Testis (tissue), 3 donors: Measurements from ENCODE around the gene CELA1. TPM values are rescaled to one million over a fixed set of nuclear protein-coding genes. Genes with fewer than 3 reads are reported as not detected.
A peak's percentile ranks its signal among the peaks of the same experiment; 100 is the strongest.

Source experiments
- DNase-seq: peaks from one replicate; pipeline ENCODE4 v3.0.0-alpha.2; 2019
- H3K27ac ChIP-seq, 2 donors: fragments of 200-600 bp; sonication (generic); one replicate each; pipeline ENCODE4 v1.5.1; 2019
- H3K27me3 ChIP-seq: fragments of 200-600 bp; sonication (generic); one replicate; pipeline ENCODE4 v1.5.1; 2019
- H3K36me3 ChIP-seq: fragments of 200-600 bp; sonication (generic); one replicate; pipeline ENCODE4 v1.5.1; 2017; ENCODE audit warnings: low read depth; ENCODE audit errors: missing control alignments
- H3K4me1 ChIP-seq: fragments of 200-600 bp; sonication (generic); one replicate; pipeline ENCODE4 v1.5.1; 2019
- H3K4me3 ChIP-seq, 2 donors: fragments of 200-600 bp; sonication (generic); one replicate each; pipeline ENCODE4 v1.5.1; 2017 to 2019
- H3K9me3 ChIP-seq: fragments of 200-600 bp; sonication (generic); one replicate; pipeline ENCODE4 v1.5.1; 2017
- POLR2A ChIP-seq: fragments of 450-650 bp; IDR thresholded peaks from one replicate; pipeline ENCODE4 v1.6.1; 2017; ENCODE audit warnings: antibody characterized with exemption, mild to moderate bottlenecking, moderate library complexity
- WGBS, 2 donors: methylation state at CpG; one replicate each; pipeline ENCODE4 v1.1.5; 2018; 5-methylcytosine and 5-hydroxymethylcytosine counted together
- intact Hi-C: fragments of 100-400 bp; cut with DNase I; formaldehyde crosslinking; loops from one replicate; pipeline ENCODE4 v1.15.1; 2023; ENCODE audit warnings: low total_unique reads
- polyA plus RNA-seq: library from polyadenylated mRNA; stranded (reverse); fragments of 350-450 nt; fragmentation: Illumina TruSeq; extraction: RNeasy Lipid Tissue Mini Kit (QIAGEN cat#74804); gene quantifications from one replicate; pipeline ENCODE4 v1.2.3, GENCODE V29; 2014; ENCODE audit warnings: low read depth, low replicate concordance; ENCODE audit not compliant: insufficient read depth
- total RNA-seq, 2 donors: library from RNA; depleted of rRNA; stranded (reverse); fragments of >200 nt; gene quantifications; one replicate each; pipeline ENCODE4 v1.2.3, GENCODE V29; 2016
- TF ChIP-seq, protein P1 (sequence below), 3 experiments: fragments of 450-650 bp in 2 of 3; fragments of 200-600 bp in 1 of 3; sonication (generic) in 1 of 3; IDR thresholded peaks; one replicate each; pipeline ENCODE4 v1.5.1; 2016 to 2019; ENCODE audit warnings: antibody characterized with exemption in 3 of 3, mild to moderate bottlenecking in 2 of 3, moderate library complexity in 1 of 3

The CELA1 gene
- total and polyA plus RNA-seq, 3 donors from 2014 or later: 0.50 TPM; not detected in 2

DNA sequence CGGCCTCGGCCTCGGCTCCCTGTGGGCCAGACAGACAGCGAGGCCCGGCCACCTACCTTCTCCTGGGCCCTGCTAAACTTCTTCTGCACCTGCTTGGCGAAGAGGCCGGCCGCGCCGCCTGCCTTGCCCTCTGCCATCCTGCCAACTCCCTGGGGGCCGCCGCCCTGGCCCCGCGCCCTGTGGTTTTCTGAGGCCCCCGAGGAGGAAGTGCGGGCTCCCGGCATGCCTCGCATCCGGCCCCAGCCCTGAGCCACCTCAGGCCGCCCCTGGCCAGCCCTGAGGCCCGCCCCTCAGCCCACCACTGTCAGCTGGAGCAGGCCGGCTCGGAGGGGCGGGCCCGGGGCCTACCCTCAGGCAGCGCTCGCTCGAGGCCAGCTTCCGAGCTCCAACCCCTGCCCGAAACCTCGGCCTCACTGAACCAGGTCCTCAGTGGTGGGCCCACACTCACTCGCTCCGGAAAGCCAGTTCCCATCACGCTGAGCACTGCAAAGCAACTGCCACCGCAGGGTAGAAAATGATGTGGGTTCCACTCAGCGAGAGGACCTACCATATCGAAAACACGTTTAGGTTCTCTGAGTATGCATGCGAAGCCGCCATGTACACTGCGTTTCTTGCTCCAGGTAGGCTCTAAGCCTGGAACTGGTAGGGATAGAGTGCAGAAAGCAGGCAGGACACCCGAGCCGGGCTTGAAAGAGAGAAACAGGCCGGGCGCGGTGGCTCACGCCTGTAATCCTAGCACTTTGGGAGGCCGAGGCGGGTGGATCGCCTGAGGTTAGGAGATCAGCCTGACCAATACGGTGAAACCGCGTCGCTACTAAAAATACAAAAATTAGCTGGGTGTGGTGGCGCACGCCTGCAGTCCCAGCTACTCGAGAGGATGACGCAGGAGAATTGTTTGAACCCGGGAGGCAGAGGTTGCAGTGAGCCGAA, 22.2 kb downstream of the CELA1 start, which contains the start of gene BIN2:
TSS of gene BIN2 (minus strand) at position 209 of the 930 bp plus-strand sequence. CDS start at position 137, 72 bp downstream.
- no peak for TF ChIP-seq POLR2A
- TF ChIP-seq, protein P1, sequence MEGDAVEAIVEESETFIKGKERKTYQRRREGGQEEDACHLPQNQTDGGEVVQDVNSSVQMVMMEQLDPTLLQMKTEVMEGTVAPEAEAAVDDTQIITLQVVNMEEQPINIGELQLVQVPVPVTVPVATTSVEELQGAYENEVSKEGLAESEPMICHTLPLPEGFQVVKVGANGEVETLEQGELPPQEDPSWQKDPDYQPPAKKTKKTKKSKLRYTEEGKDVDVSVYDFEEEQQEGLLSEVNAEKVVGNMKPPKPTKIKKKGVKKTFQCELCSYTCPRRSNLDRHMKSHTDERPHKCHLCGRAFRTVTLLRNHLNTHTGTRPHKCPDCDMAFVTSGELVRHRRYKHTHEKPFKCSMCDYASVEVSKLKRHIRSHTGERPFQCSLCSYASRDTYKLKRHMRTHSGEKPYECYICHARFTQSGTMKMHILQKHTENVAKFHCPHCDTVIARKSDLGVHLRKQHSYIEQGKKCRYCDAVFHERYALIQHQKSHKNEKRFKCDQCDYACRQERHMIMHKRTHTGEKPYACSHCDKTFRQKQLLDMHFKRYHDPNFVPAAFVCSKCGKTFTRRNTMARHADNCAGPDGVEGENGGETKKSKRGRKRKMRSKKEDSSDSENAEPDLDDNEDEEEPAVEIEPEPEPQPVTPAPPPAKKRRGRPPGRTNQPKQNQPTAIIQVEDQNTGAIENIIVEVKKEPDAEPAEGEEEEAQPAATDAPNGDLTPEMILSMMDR (IDR thresholded peaks at IDR 0.05): no peak
- WGBS, 2 donors: 63 to 67% methylated on average over 45 to 60 of the region's 60 CpGs
- peak; percentile 58 for DNase-seq
- peak within 1 kb of the TSS; percentile 33 to 75 for H3K27ac ChIP-seq
- H3K36me3 ChIP-seq: no peaks in the 10 kb centered on the region
- no peaks in the 10 kb centered on the region for H3K4me1 ChIP-seq
- no peaks in the 10 kb centered on the region for H3K9me3 ChIP-seq
- intact Hi-C loops: loop anchor here (10.0 kb wide), 1 partner anchor 489 kb away; no protein-coding TSS in a partner anchor
- H3K27me3 ChIP-seq: no peaks in the 10 kb centered on the region
- peak within 1 kb of the TSS; percentile 41 to 54 for H3K4me3 ChIP-seq

DNA sequence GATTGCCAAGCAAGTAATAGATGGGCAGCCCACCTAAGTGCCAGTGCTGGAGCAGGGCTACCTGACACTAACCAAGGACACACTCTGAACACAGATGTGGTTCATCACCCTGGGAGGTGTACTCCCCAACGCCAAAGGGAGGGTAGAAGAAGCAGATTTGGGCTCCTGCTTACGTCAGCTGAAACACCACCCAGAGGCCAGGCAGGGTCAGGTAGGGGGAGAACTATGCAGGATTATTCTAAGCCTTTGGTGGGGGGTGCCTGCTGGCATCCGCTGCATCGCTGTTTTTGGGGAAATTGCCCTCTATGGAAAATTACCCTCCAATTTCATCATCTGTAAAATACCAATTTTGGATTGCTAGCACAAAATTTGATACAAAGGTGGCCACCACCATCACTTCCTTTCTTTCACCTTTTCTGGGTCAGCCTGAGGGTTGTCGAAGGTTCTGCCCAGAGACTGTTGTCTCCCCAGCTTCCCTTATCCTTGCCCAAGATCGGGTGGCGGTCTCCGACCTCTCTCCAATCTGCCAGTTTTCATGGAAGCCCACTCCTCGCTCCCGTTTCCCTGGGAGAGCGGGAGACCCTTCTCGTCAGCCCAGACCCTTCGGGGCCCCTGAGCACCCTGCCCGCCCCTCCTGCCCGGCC, 23.0 kb downstream of the CELA1 start:
- TF ChIP-seq POLR2A: no peak
- TF ChIP-seq, protein P1 (IDR thresholded peaks at IDR 0.05): no peak
- 49 to 72% methylated on average over 15 of the region's 15 CpGs for WGBS, 2 donors
- intact Hi-C loops: loop anchor here (10.0 kb wide), 1 partner anchor 489 kb away; no protein-coding TSS in a partner anchor
- H3K4me3 ChIP-seq: peak overlapping the region; percentile 41 to 54
- H3K4me1 ChIP-seq: no peaks in the 10 kb centered on the region
- H3K27me3 ChIP-seq: no peaks in the 10 kb centered on the region
- DNase-seq: no peak
- H3K27ac ChIP-seq: peak overlapping the region; percentile 33 to 75
- no peaks in the 10 kb centered on the region for H3K36me3 ChIP-seq
- no peaks in the 10 kb centered on the region for H3K9me3 ChIP-seq

DNA sequence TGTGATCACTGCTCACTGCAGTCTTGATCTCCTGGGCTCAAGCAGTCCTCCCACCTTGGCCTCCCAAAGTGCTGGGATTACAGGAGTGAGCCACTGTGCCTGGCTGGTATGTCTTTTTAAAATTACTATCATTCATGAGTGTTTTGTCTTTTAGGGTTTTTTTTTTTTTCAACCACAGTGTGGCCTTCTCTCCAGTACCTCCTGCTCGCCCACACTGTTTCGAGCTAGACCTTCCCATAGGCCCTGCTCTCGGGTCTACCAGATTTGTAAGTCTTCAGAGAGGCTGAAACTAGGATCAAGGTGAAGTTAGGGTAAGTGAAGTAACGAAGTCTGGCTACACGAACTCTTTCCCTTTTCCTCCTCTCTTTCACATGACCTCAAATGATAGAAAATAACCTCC, 24.0 kb downstream of the CELA1 start:
- H3K4me3 ChIP-seq: no peak overlapping the region
- intact Hi-C loops: loop anchor here (10.0 kb wide), 1 partner anchor 488 kb away; no protein-coding TSS in a partner anchor

DNA sequence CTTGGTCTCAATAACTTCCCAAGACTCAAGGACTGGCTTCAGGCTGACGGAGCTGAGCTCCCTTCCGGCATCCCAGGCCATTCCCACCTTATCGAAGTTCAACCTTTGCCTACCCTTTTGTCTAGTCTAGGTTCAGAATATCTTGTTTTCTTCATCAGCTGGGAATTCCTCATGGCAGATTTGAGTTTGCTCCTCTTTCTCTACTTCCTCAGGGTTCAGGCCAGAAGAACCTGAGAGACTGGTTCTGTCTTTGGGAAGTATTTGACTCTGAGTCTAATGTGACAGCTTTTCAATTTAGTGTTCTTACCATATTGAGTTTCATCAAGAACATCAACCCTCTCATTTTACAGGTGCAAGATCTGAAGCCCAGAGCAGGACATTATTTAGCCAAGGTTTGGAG, 24.6 kb downstream of the CELA1 start:
- WGBS, 2 donors: 85 to 92% methylated on average over 3 of the region's 3 CpGs

More for the DNA sequence above, 24.0 kb downstream of the CELA1 start:
- no peaks in the 10 kb centered on the region for H3K27me3 ChIP-seq
- H3K4me1 ChIP-seq: no peaks in the 10 kb centered on the region
- 83 to 85% methylated on average over 5 of the region's 5 CpGs for WGBS, 2 donors
- TF ChIP-seq POLR2A: no peak
- TF ChIP-seq, protein P1 (IDR thresholded peaks at IDR 0.05): no peak
- DNase-seq: no peak
- H3K27ac ChIP-seq: no peak overlapping the region
- H3K9me3 ChIP-seq: no peaks in the 10 kb centered on the region
- no peaks in the 10 kb centered on the region for H3K36me3 ChIP-seq

More for the DNA sequence above, 24.6 kb downstream of the CELA1 start:
- TF ChIP-seq, protein P1 (IDR thresholded peaks at IDR 0.05): no peak
- TF ChIP-seq POLR2A: no peak
- intact Hi-C loops: loop anchor here (10.0 kb wide), 1 partner anchor 487 kb away; no protein-coding TSS in a partner anchor
- Histone ChIP-seq H3K27ac (no peak overlapping the region), H3K9me3 (no peaks in the 10 kb centered on the region), H3K4me3 (no peak overlapping the region), H3K4me1 (no peaks in the 10 kb centered on the region), H3K36me3 (no peaks in the 10 kb centered on the region), H3K27me3 (no peaks in the 10 kb centered on the region)
- DNase-seq: no peak
